HG03342 (cell line): Measurements from ENCODE around the gene ADGRF4.

Experiments used
- ATAC-seq: cut with Tn5 transposase; IDR thresholded peaks from one replicate; pipeline ENCODE4 v1.9.1; 2021; ENCODE audit warnings: mild to moderate bottlenecking, moderate library complexity; ENCODE audit not compliant: unreplicated experiment

The ADGRF4 gene

GRCh38 chr6:47698342-47698787, at the start of gene ADGRF4:
Gene ADGRF4, plus strand, starts transcription at chr6:47698580. Its CDS starts 8,666 bp downstream, at chr6:47707246.
- ATAC-seq: no peak

DNA sequence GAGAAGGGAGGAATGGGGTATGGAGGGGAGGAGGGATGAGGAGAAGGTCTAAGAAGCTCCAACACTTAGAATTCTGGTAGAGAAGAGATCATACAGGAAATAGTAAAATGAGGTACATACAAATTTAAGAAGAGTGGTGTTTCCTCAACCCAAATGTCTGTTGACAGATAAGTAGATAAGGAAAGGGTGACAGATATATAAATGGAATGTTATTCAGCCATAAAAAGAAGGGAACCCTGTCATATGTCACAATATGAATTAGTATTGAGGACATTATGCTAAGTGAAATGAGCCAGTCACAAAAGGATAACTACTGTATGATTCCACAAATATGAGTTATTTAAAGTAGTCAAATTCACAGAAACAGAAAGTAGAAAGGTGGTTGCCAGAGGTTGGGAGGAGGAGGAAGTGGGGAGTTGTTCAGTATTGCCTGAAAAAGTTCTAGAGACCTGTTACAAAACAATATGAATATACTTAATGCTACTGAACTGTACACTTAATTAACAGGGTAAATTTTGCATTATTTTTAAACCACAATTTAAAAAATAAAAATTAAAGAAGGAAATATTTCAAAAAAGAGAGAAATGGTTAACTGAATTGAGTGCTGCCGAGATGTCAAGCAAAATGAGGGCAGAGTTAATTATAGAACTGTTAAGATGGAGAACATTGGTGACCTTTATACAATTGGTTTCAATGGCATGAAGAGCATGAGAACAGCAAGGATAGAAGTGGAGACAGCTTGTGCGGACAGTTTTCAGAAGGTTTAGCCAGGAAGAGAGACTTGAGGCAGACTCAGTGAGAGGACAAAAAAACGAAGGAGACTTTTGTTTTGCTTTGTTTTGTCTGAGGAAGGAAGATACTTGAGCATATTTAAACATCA, 47.6 kb upstream of the ADGRF4 start:
- ATAC-seq: peak; percentile 71

GRCh38 chr6:47651505-47651944, 46.9 kb upstream of the ADGRF4 start:
- ATAC-seq: no peak

- ATAC-seq: no peak
Measured at GRCh38 chr6:47653706-47654105, 44.7 kb upstream of the ADGRF4 start.

DNA sequence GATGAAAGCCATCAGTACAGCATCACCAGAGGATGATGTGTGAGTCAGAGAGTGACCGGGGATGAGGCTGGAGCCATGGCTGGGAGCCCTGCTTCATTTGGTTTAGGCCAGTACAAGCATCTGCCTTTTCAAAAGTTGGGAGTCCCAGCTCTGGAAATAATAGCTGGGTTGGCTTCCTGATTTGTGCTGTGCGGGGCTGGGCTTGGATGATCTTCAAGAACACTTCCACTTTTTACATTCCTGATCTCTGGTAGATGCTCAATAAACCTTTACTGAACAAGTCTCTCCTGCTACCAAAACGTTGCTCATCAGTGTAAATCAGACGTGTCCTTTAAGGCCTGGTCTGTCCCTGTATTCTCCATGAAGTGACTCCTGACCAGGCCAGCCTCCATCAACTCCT, 44.1 kb upstream of the ADGRF4 start:
- no peak for ATAC-seq

GRCh38 chr6:47655719-47656595, 42.4 kb upstream of the ADGRF4 start:
- no peak for ATAC-seq

DNA sequence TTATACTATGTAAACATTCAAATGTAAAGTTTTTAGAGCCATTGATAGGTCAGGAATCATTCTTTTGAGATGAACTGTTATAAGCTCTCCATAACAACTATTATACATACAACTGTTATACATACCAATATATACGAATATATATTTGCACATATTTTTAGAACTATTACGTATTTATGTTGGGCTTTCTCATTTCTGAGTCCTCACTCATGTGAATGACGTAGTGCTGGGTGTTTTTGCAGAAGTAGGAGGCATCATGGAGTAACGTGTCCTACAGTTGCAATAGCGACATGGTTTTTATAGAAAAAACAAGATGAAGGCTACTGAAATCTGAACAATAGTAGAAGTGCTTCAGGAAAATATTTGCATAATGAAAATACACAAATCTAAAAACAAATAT, 36.4 kb upstream of the ADGRF4 start:
- ATAC-seq: no peak

GRCh38 chr6:47663462-47664216, 34.7 kb upstream of the ADGRF4 start:
- ATAC-seq: no peak

DNA sequence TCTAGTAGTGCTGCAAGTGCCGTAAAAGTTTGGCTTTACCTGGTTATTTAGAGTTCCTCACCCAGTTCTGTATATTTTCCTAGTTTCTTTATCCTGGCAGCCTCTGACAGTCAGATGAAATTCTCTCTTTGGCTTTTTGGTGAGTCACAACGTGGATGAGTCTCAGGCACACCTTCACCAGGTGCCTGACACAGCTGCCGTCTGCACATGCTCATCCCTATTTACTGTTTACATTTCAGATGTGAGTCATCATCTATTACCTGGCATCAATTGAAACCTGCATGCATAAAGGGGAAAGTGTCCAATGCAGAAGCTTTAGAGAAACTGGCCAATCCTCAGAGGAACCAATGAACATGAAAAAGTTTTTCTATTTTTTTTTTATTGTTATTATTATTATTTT, 33.3 kb upstream of the ADGRF4 start:
- ATAC-seq: no peak

- ATAC-seq: no peak
Measured at GRCh38 chr6:47669684-47670513, 28.5 kb upstream of the ADGRF4 start.

- no peak for ATAC-seq
Measured at GRCh38 chr6:47670851-47671250, 27.5 kb upstream of the ADGRF4 start.

DNA sequence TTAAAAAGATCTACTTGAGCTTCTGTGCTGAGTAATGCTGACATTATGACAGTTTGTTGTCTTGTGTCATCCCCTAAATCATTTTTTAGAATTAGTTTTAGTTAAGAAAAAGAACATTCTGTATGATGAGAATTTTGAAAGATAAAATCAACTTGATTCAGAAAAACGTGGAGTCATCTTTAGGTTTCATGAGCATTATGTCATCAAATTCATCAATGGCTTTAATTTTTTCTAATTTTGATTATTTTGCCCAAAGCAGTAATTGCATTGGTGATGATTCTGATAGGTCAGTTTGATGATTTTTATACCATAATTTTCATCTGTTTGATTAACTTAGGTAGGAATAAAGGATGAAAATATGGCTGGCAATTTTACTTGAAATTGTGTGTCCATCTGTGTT, 26.6 kb upstream of the ADGRF4 start:
- no peak for ATAC-seq

DNA sequence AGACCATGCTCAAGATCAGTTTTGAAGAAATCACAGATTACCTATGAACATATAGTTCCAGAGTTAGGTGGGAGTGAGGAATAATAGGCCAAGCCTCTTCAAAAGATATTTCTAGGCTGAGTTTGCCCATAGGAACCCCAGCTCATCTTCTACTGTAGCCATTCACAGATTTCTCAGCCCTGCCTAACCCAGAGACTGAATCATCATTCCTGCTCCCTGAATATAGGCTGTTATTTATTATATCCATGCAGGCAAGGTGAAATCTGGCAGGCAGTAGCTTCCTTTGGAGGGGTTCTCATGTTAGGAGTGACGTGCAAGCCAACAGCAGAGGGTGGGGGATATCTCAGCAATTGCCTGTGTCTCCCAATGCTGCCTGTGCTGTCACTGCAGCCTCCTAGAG, 25.6 kb upstream of the ADGRF4 start:
- no peak for ATAC-seq

DNA sequence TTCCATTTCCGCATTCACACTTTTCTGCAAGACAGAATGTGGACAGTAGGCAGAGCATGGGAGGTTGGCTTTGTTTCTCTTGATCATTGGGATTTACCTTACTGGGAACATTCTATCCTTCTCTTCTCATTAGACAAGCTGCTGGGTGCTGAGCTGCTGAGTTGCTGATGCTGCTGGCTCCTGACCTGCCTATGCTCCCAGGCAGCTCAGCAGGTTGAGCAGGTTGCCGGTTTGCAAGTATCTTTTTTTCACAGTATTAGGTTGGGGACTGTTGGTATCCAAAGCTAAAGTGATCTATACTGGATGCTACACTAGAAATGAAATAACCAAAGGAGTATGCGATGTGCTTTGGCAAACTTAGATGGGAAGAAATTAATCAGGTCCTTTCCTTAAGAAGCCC, 23.7 kb upstream of the ADGRF4 start:
- no peak for ATAC-seq

- no peak for ATAC-seq
Measured at GRCh38 chr6:47677381-47678100, 20.8 kb upstream of the ADGRF4 start.

DNA sequence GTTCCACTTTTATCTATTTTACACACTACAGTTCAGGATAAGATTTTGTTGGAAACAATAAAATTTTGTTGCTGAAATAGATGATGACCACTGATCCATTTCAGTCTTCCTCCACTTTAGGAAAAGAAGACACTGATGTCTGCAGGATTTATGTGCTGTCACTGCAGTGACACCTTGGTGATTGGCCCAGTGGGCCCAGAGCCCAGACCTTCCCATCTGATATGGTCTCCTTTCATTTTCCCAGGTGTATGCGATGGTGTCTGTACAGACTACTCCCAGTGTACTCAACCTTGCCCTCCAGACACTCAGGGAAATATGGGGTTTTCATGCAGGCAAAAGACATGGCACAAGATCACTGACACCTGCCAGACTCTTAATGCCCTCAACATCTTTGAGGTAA, 19.6 kb upstream of the ADGRF4 start:
- ATAC-seq: no peak

GRCh38 chr6:47679322-47679906, 19.0 kb upstream of the ADGRF4 start:
- no peak for ATAC-seq

- ATAC-seq: no peak
Measured at GRCh38 chr6:47680051-47680450, 18.3 kb upstream of the ADGRF4 start.

DNA sequence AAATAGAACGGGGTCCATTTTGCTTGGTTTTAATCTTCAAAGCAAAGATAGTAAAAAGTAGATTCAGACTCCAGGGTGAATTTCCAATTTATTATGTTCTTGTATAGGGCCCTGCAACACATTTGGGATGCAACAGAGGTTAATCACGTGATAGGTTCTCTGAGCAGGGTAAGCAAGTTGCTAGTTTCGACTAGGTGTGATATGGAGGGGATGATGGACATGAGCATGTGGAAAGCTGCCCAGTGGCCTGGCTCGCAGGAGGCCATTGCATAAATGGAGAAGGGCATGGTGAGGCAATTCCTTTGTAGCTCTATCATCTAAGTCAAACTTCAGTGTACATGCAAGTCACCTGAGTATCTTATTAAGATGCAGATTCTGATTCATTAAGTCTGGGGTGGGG, 17.7 kb upstream of the ADGRF4 start:
- no peak for ATAC-seq
